Activated CD8-positive, alpha-beta memory T cell treated with anti-CD3 and anti-CD28 coated beads, Interleukin-2, amount 50 U/mL, for 1 hour (primary cell): Measurements from ENCODE around the gene ENDOD1.
"Not testable (repeated sequence)": the region's sequence is repeated elsewhere in the genome, so short reads cannot be mapped to it uniquely, and the experiment has no call there.

Experiments
- DNase-seq: peaks from one replicate; pipeline ENCODE4 v3.0.0-alpha.2; 2020; ENCODE audit errors: extremely low read depth

ENDOD1 gene, protein sequence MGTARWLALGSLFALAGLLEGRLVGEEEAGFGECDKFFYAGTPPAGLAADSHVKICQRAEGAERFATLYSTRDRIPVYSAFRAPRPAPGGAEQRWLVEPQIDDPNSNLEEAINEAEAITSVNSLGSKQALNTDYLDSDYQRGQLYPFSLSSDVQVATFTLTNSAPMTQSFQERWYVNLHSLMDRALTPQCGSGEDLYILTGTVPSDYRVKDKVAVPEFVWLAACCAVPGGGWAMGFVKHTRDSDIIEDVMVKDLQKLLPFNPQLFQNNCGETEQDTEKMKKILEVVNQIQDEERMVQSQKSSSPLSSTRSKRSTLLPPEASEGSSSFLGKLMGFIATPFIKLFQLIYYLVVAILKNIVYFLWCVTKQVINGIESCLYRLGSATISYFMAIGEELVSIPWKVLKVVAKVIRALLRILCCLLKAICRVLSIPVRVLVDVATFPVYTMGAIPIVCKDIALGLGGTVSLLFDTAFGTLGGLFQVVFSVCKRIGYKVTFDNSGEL

GRCh38 chr11:95089620-95090542, at the start of gene ENDOD1:
TSS of gene ENDOD1 (plus strand) at chr11:95089846. CDS start at chr11:95089928, 82 bp downstream.
- DNase-seq, result no peak

GRCh38 chr11:95042239-95042638, 47.4 kb upstream of the ENDOD1 start:
- DNase-seq, result no peak

- DNase-seq, result no peak
Measured at GRCh38 chr11:95042906-95043305, 46.7 kb upstream of the ENDOD1 start.

- no peak for DNase-seq
Measured at GRCh38 chr11:95044010-95044409, 45.6 kb upstream of the ENDOD1 start.

GRCh38 chr11:95045812-95046211, 43.8 kb upstream of the ENDOD1 start:
- DNase-seq, result no peak

GRCh38 chr11:95049122-95049521, 40.5 kb upstream of the ENDOD1 start, which contains the start of gene KDM4F:
TSS of gene KDM4F (plus strand) at chr11:95049422.
- not testable (repeated sequence) for DNase-seq

GRCh38 chr11:95050595-95051202, 38.9 kb upstream of the ENDOD1 start:
- DNase-seq, result no peak

- no peak for DNase-seq
Measured at GRCh38 chr11:95054356-95054755, 35.3 kb upstream of the ENDOD1 start.

DNA sequence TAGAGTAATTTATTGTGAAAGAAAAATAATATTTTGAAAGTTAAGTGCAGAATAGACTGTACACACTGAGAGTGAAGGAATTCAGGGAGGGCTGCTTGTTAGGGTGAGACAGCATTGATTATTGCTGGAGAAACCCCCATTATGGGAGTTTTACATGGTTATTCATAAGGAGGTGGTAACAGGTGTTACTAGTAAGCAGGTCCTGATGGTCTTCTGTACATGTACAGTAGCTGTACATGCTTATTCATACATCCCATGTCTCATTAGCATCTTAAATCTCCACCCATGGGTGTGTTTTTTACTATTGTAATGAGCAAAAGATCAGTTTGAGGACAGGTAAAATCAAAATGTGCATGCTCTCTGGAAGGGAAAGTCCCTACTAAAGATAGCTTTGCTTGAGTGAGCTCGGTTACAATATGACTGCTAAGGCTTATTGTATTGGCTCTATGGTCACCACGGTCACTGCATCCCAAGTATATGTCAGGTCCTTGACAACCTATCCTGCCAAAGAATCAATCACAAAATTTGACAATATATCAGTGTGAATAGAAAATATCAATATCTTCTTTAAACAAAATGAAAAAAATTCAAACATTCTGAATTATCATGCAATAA, 34.3 kb upstream of the ENDOD1 start:
- DNase-seq, result no peak

- DNase-seq, result no peak
Measured at GRCh38 chr11:95057959-95058358, 31.7 kb upstream of the ENDOD1 start.

DNA sequence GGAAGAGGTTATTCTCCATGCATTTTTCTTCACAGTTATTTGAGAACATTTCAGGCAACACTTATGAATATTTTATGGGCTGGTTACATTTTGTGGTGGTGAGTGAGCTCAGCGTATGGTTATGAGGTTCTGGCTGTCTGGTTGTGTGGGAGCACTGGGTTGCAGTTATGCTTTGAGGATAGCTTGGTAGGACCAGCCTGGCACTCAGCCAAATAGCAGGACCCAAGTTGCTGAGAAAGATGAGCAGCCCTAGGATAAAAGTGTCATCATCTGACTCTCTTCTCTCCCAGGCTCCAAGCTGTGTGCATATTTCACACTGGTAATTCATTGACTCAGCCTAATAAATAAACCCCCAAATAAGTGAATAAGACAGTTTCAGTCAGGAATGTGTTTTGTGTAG, 31.0 kb upstream of the ENDOD1 start:
- no peak for DNase-seq

GRCh38 chr11:95059046-95059445, 30.6 kb upstream of the ENDOD1 start:
- DNase-seq, result no peak

DNA sequence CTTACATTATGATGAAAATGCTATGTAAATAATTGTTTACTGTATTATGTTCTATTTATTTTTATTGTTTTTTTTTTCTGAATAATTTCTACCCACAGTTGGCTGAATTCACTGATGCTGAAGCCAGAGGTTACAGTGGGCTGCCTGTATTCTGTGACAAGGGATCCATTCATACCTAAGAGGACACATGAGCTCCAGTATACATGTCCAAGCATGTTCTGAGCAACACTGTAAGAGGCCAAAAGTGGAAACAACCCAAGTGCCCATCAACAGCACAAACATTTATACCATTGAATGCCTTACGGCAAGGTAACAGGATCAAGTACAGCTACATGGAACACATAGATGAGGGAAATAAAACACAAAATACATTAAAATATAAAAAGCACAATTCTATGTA, 24.3 kb upstream of the ENDOD1 start:
- DNase-seq, result no peak

- DNase-seq, result no peak
Measured at GRCh38 chr11:95066716-95067038, 23.0 kb upstream of the ENDOD1 start, which contains the start of gene SRSF8. TSS of gene SRSF8 (plus strand) at chr11:95066919. CDS start at chr11:95067227, 308 bp downstream.

GRCh38 chr11:95067039-95067840, 22.4 kb upstream of the ENDOD1 start:
- DNase-seq, result no peak

DNA sequence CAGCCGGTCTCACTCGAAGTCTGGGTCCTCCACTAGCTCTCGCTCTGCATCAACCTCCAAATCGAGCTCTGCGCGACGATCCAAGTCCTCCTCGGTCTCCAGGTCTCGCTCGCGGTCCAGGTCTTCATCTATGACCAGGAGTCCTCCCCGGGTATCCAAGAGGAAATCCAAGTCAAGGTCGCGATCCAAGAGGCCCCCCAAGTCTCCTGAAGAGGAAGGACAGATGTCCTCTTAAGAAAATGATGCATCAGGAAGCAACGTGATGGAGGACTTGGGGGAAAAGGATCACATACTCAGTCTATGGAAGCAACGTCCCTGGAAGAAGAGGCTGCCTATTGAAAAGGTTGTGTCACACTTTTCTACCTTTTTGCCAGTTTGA, 21.8 kb upstream of the ENDOD1 start:
- no peak for DNase-seq

- DNase-seq, result no peak
Measured at GRCh38 chr11:95068549-95068948, 21.1 kb upstream of the ENDOD1 start.

DNA sequence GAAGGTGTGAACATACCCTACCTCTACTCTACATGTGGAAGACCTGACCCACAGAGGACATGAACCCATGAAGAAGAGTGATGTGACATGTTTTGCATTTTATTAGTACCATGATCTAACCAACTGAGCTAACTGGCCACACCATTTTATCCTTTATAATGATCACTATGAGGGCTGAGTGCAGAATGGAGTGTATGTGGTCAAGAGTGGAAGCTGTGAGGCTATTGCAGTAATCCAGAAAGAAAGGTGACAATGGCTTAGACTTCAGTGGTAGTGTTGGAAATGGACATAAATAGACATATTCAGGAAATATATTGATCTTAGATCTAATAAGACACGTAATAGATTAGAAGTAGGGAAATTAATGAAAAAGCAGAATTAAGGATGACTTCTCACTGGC, 19.2 kb upstream of the ENDOD1 start:
- DNase-seq, result no peak

DNA sequence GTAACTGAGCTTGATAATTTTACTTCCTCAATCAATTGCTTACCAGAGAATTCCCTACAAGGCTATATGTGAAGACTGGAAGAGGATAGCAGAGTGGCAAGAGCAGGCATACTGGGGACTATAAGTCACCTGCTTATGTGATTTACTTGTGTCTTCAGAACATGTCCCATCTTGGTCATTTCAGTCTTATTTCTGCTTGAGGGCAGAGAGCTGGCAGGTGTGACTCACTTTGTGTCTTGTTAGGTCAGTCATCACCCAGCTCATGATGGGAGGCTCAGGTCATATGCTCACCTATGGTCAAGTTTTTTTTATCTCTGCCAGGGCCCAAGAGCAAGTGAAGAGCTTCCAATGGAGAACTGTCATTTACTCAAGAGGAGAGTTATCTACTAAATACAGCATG, 16.7 kb upstream of the ENDOD1 start:
- DNase-seq, result no peak

DNA sequence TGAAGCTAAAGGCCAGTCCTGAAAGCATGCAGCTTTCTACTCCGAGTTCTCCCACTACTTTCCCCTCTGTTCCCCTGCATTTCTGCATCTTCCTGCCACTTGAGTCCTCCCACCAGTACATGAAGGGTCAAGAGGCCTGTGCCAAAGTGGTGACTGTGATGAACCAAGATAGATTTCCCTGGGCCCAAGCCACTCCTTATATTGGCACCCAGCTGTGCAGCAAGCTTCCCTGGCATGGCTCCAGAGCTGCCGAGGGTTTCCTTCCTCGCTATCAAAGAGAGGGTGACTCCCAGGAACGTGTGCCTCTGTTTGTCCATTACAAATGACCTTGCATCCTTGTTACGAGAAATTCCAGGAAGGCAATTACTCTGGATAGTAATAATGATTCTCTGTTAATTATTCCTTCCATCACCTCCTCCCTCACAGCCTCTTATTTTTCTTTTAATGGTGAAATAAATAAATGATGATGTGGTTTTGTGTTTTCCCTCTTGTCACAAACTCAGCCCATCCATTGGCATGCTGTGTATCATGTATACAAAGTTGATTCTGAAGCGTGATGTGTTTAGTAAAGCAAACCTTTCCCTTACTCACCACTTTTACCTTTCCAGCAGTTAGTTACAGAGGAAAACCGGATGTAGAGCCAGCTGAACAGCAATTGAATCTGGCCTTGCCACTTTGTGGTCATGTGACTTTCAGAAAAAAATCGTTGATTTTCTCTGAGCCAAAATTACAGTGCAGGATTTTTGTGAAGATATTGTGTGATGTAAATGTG, 14.7 kb upstream of the ENDOD1 start:
- no peak for DNase-seq
